Panc1 (cell line): ENCODE measurements around the gene PSMB11.

Experiments used
- CTCF ChIP-seq: fragments of 450-650 bp; IDR thresholded peaks from 2 replicates; pipeline ENCODE4 v1.5.1; 2017; ENCODE audit warnings: mild to moderate bottlenecking
- POLR2AphosphoS5 ChIP-seq: IDR thresholded peaks from 2 replicates; pipeline ENCODE4 v1.6.1; 2012; ENCODE audit warnings: mild to moderate bottlenecking, low read depth, low read length, moderate library complexity
- SIN3A ChIP-seq: IDR thresholded peaks from 2 replicates; pipeline ENCODE4 v1.6.1; 2012; ENCODE audit warnings: low read depth, mild to moderate bottlenecking, low read length, moderate library complexity, borderline replicate concordance; ENCODE audit not compliant: insufficient read depth
- TF ChIP-seq, protein P1 (sequence below), 2 experiments: IDR thresholded peaks; 2 replicates each; pipeline ENCODE4 v1.6.1; 2011 to 2012; ENCODE audit warnings: low read depth in 2 of 2, control low read depth in 1 of 2, low read length in 1 of 2, mild to moderate bottlenecking in 1 of 2, moderate library complexity in 1 of 2; ENCODE audit not compliant: insufficient read depth in 1 of 2

GRCh38 chr14:23053426-23053825 lies 11.4 kb downstream of the PSMB11 start:
- TF ChIP-seq SIN3A (no peak), POLR2AphosphoS5 (no peak), CTCF (no peak)
- TF ChIP-seq, protein P1, sequence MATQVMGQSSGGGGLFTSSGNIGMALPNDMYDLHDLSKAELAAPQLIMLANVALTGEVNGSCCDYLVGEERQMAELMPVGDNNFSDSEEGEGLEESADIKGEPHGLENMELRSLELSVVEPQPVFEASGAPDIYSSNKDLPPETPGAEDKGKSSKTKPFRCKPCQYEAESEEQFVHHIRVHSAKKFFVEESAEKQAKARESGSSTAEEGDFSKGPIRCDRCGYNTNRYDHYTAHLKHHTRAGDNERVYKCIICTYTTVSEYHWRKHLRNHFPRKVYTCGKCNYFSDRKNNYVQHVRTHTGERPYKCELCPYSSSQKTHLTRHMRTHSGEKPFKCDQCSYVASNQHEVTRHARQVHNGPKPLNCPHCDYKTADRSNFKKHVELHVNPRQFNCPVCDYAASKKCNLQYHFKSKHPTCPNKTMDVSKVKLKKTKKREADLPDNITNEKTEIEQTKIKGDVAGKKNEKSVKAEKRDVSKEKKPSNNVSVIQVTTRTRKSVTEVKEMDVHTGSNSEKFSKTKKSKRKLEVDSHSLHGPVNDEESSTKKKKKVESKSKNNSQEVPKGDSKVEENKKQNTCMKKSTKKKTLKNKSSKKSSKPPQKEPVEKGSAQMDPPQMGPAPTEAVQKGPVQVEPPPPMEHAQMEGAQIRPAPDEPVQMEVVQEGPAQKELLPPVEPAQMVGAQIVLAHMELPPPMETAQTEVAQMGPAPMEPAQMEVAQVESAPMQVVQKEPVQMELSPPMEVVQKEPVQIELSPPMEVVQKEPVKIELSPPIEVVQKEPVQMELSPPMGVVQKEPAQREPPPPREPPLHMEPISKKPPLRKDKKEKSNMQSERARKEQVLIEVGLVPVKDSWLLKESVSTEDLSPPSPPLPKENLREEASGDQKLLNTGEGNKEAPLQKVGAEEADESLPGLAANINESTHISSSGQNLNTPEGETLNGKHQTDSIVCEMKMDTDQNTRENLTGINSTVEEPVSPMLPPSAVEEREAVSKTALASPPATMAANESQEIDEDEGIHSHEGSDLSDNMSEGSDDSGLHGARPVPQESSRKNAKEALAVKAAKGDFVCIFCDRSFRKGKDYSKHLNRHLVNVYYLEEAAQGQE (IDR thresholded peaks at IDR 0.05; ENCODE audit: insufficient read depth in 1 of 2, low read depth in 2 of 2, low read length in 1 of 2) = no peak
